GM21381 (cell line): ENCODE measurements around the gene TTC23L.
"Not testable (repeated sequence)": the region's sequence is repeated elsewhere in the genome, so short reads cannot be mapped to it uniquely, and the experiment has no call there.

Experiments
- ATAC-seq: cut with Tn5 transposase; IDR thresholded peaks from one replicate; pipeline ENCODE4 v1.9.1; 2021; ENCODE audit warnings: mild to moderate bottlenecking, moderate library complexity; ENCODE audit not compliant: unreplicated experiment

The TTC23L gene

GRCh38 chr5:34838785-34839714 is at the start of gene TTC23L:
Gene TTC23L, plus strand, starts transcription at chr5:34839164. Its CDS starts 1,508 bp downstream, at chr5:34840672.
- ATAC-seq: peak; percentile 96

- ATAC-seq: no peak
Measured at GRCh38 chr5:34789639-34790038, 49.3 kb upstream of the TTC23L start.

GRCh38 chr5:34790069-34790468 is 48.9 kb upstream of the TTC23L start:
- ATAC-seq: no peak

DNA sequence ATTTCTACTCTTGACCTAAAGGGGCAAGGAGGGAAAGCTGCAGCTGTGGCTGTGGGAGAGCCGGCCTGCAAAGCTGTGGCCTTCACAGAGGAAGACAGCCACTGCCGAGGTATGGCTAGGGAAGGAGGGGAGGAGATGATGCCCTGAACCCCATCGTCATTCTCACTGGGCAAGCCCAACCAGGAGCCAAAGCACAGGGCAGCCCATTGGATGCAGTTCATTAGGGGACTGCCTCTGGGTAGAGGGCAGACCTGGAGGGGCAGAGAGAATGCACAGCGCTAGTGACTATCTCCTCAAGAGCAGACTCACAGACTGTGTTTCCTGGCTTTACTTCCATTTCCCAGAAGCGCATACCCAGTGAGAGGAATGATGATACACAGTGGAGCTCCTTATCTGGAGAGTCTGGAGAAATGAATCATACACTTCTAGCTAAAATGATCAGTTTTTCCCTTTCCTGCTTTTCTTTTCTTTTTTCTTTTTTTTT is 47.2 kb upstream of the TTC23L start:
- no peak for ATAC-seq

GRCh38 chr5:34802834-34803563 is 36.0 kb upstream of the TTC23L start:
- no peak for ATAC-seq

GRCh38 chr5:34803974-34804732 is 34.8 kb upstream of the TTC23L start:
- ATAC-seq: no peak

DNA sequence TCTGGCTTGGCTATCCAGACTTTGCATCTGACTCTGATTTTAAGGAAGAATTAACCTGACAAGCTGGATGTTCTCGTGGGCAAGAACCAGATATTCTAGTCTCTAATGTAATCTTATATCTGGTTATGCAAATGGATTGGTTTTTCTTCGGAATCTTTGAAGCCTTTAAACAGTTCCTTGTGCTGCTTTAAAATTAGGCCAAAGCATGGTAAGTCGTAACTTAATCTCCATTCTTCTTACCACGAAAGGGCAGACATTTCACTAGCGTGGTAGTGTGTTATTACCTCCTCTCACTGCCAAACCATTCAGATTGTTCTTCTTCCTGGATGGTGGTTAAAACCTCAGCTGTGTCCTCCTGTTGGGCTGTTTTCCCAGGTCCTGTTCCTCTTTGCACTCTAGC is 34.1 kb upstream of the TTC23L start:
- ATAC-seq: no peak

DNA sequence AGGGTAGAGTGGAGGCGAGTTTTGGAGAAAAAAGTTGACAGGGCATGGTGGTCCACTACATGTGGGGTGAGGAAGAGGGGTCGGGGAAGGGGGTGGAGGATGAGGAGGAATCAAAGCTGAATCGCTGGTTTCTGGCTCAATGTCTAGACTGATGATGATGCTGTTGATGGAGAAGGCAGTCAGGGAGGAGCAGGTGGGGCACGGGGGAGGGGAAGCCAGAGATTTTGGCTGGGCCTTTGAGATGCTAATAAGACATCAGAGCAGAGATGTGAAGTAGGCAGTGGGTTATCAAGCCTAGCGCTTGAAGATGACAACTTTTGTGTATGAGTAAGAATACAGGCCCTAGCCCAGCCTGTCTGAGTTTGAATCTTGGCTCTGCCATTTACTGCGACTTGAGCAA is 32.4 kb upstream of the TTC23L start:
- no peak for ATAC-seq

GRCh38 chr5:34811706-34812105 is 27.3 kb upstream of the TTC23L start:
- no peak for ATAC-seq

DNA sequence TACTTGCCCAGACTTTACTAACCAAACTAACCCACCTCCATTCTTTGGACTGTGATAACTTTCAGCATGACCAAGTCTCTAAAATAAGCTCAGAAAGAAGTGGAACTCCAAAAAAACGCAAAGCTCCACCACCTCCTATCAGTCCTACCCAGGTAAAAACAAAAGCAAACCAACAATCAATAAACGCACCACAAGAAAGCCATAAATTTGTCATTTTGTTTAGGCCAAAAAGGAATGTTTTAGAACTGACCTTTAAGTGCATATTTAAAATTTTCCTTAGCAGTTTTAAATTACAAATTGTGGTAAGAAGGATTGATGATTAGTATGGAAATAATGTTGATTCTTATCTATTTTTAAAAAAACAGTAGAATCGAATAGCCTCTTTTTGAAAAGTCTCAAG is 25.5 kb upstream of the TTC23L start:
- no peak for ATAC-seq

- ATAC-seq: no peak
Measured at GRCh38 chr5:34817558-34818351, 21.2 kb upstream of the TTC23L start.

DNA sequence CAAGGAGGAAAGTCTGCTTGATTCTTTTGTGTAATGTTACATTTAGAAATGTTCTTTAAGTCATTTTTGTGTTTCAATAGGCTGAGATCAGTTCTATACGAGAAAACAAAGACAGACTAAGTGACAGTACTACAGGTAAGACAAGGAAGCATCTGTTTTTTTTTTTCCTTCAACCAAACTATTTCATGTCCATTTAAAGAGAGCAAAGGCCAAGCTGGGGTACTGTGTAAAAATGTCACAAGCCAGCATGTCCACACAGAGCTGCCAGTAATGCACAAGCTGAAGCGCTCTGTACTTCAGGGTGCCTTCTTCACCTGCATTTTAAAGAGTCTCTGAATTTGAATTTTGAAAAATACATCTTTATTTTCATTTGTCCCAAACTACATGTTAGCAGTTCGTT is 20.2 kb upstream of the TTC23L start:
- no peak for ATAC-seq

DNA sequence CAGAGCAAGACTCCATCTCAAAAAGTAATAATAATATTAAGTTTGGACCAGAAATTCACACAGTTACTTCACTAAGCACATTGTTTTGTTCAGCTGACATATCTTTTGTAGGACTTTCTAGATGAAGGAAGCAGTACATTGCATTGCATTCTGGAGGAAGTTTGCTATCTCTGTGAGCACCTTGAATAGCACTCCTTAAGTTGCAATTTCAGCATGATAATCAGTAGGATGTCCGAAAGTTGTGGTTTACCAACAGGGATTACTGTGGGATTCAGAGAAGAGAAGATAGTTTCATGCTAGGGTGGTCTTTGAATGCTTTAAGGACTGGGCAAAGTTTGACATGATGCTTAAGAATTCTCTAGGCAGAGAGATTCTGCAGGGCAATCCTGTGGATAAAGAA is 18.4 kb upstream of the TTC23L start:
- ATAC-seq: no peak

DNA sequence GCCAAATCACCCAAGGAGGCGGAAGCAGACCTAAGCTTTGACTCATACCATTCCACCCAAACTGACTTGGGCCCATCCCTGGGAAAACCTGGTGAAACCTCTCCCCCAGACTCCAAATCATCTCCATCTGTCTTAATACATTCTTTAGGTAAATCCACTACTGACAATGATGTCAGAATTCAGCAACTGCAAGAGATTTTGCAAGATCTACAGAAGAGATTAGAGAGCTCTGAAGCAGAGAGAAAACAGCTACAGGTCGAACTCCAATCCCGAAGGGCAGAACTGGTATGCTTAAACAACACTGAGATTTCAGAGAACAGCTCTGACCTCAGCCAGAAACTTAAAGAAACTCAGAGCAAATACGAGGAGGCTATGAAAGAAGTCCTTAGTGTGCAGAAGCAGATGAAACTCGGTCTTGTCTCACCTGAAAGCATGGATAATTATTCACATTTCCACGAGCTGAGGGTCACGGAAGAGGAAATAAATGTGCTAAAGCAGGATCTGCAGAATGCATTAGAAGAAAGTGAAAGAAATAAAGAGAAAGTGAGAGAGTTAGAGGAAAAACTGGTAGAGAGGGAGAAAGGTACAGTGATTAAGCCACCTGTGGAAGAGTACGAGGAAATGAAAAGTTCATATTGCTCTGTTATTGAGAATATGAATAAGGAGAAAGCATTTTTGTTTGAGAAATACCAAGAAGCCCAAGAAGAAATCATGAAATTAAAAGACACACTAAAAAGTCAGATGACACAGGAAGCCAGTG is 15.8 kb upstream of the TTC23L start:
- ATAC-seq: no peak

DNA sequence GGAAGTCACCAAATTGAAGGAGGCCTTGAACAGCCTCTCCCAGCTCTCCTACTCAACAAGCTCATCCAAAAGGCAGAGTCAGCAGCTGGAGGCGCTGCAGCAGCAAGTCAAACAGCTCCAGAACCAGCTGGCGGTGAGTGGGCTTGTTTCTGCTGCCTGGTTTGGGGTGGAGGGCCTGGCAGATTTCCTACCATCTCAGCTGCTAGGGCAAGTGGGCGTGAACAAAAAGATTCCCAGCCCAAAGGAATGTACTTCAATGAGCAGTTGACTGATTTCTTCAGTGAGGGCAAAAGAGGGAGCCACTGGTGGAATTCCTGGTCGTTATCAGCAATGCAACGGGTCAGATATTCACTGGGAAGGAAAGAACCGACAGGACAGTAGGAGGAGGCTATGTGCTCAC is 12.6 kb upstream of the TTC23L start:
- no peak for ATAC-seq

- no peak for ATAC-seq
Measured at GRCh38 chr5:34827588-34828506, 11.1 kb upstream of the TTC23L start.

GRCh38 chr5:34830827-34831226 is 8.1 kb upstream of the TTC23L start:
- not testable (repeated sequence) for ATAC-seq

DNA sequence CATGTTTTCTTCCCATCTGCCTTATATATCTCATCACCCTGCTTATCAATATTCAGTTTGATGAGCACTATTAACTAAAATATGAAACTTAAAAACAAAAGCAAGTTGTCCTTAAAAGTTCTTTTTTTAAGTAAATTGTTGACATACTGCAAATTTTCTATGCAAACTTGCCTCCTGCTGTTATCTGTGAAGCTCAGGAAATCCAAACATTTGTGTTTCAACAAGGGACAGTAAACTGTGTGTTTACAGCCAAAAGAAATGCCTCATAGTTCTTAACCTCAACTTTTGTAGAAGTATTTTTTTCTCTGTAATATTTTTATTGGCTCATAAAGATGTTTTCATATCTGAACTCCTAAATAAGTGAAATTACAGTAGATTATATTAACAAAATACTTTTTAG is 7.7 kb upstream of the TTC23L start:
- ATAC-seq: no peak

GRCh38 chr5:34832568-34832967 is 6.4 kb upstream of the TTC23L start:
- no peak for ATAC-seq
